Measurements from ENCODE around the gene COL7A1. TPM values are rescaled to one million over a fixed set of nuclear protein-coding genes. Genes with fewer than 3 reads are reported as not detected.

Gene COL7A1
- total RNA-seq, 2 experiments from 2014 or later, result 1.6 to 2.2 TPM

- ChIA-PET POLR2A (interaction anchor here (0.7 to 1.6 kb wide), 4 partner anchors 57 to 82 kb away, joined by 3 to 7 read pairs (median 4); no protein-coding TSS in a partner anchor), CTCF (interaction anchor here (0.7 to 4.7 kb wide), 41 partner anchors 9 to 442 kb away, joined by 3 to 56 read pairs (median 4); partner anchors contain the start of genes ATRIP, CCDC51, SLC26A6 and TMA7)
- Mint-ChIP-seq H3K4me3 (no peak overlapping the region), H3K4me1 (ENCODE audit: low read depth) (peaks cover 8% of the 10 kb centered on the region), H3K9me3 (no peaks in the 10 kb centered on the region), H3K27me3 (no peaks in the 10 kb centered on the region), H3K36me3 (ENCODE audit: low read depth) (peaks cover 44% of the 10 kb centered on the region), H3K27ac (no peak overlapping the region)
- TF ChIP-seq, protein P1, sequence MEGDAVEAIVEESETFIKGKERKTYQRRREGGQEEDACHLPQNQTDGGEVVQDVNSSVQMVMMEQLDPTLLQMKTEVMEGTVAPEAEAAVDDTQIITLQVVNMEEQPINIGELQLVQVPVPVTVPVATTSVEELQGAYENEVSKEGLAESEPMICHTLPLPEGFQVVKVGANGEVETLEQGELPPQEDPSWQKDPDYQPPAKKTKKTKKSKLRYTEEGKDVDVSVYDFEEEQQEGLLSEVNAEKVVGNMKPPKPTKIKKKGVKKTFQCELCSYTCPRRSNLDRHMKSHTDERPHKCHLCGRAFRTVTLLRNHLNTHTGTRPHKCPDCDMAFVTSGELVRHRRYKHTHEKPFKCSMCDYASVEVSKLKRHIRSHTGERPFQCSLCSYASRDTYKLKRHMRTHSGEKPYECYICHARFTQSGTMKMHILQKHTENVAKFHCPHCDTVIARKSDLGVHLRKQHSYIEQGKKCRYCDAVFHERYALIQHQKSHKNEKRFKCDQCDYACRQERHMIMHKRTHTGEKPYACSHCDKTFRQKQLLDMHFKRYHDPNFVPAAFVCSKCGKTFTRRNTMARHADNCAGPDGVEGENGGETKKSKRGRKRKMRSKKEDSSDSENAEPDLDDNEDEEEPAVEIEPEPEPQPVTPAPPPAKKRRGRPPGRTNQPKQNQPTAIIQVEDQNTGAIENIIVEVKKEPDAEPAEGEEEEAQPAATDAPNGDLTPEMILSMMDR (IDR thresholded peaks at IDR 0.05), result peak; percentile 92
- ATAC-seq, result peak; percentile 98
- intact Hi-C loops (cut with micrococcal nuclease), result loop anchor here (5.0 to 10.0 kb wide), 4 partner anchors 37 to 274 kb away; no protein-coding TSS in a partner anchor
- peak; percentile 89 for DNase-seq
Observed at GRCh38 chr3:48548729-48549705, 46.1 kb downstream of the COL7A1 start.

DNA sequence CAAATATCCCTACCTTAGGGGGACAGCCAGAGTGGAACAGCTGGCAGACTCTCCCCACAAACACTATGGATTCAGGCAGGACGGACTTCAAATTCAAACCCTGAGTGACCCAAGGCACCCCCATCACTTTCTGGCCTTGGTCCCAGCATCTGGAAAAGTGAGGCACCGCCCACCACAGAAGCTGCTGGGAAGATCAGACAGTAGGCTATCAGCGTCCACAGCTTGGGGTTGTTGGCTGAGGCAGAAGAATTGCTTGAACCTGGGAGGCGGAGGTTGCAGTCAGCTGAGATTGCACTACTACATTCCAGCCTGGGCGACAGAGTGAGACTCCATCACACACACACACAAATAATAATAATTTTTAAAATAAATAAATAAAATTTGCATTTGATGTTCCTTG is 47.0 kb downstream of the COL7A1 start:
- Mint-ChIP-seq H3K36me3 (ENCODE audit: low read depth) (peaks cover 47% of the 10 kb centered on the region), H3K27ac (no peak overlapping the region), H3K27me3 (no peaks in the 10 kb centered on the region), H3K4me3 (no peak overlapping the region), H3K9me3 (no peaks in the 10 kb centered on the region), H3K4me1 (ENCODE audit: low read depth) (peaks cover 5% of the 10 kb centered on the region)
- CTCF ChIA-PET, result interaction anchor here (0.9 to 4.7 kb wide), 12 partner anchors 15 to 147 kb away, joined by 3 to 56 read pairs (median 6); partner anchors contain the start of genes ATRIP, CCDC51 and TMA7
- DNase-seq, result no peak
- POLR2A ChIA-PET, result interaction anchor here (1.4 to 1.6 kb wide), 2 partner anchors 76 to 81 kb away, joined by 4 to 7 read pairs; no protein-coding TSS in a partner anchor
- no peak for ATAC-seq
- intact Hi-C loops (cut with micrococcal nuclease), result loop anchor here (5.0 to 10.0 kb wide), 4 partner anchors 36 to 273 kb away; no protein-coding TSS in a partner anchor
- TF ChIP-seq, protein P1 (IDR thresholded peaks at IDR 0.05), result no peak

DNA sequence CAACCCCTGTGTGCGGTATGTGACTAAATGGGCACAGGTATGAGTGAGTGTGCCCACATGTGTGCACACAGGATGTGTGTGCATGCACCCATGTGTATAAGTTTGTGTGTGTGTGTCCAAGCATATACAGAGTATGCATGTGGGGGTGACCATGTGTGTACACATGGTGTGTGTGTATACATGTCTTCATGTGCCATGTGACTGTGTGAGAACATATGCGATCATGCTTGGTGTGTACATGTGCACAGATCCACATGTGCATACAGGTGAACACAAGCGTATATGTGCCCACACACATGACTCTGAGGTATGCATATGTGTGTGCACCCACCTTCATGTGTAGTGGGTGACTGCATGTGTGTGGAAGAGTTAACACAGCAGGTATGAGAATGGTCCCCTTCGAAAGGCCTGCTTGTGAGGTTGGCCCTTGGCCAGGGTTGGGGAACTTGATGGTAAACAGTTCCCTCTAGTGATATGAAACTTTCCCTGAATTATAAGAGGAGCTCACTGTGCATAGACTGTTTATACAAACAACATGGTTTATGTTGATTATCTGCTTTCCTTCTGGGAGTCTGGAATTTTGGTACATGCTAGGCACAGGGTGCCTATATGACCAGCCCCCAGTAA is 48.8 kb downstream of the COL7A1 start:
- ChIA-PET POLR2A (no interaction called here), CTCF (interaction anchor here (2.6 to 4.7 kb wide), 2 partner anchors 110 to 145 kb away, joined by 13 to 56 read pairs; no protein-coding TSS in a partner anchor)
- no peak overlapping the region for H3K27ac Mint-ChIP-seq
- no peaks in the 10 kb centered on the region for H3K27me3 Mint-ChIP-seq
- intact Hi-C loops (cut with micrococcal nuclease), result loop anchor here (5.0 to 10.0 kb wide), 4 partner anchors 34 to 272 kb away; no protein-coding TSS in a partner anchor
- H3K9me3 Mint-ChIP-seq, result no peaks in the 10 kb centered on the region
- ATAC-seq, result no peak
- TF ChIP-seq, protein P1 (IDR thresholded peaks at IDR 0.05), result no peak
- H3K36me3 Mint-ChIP-seq (ENCODE audit: low read depth), result peaks cover 47% of the 10 kb centered on the region
- no peak overlapping the region for H3K4me3 Mint-ChIP-seq
- DNase-seq, result no peak
- peaks cover 5% of the 10 kb centered on the region for H3K4me1 Mint-ChIP-seq (ENCODE audit: low read depth)

DNA sequence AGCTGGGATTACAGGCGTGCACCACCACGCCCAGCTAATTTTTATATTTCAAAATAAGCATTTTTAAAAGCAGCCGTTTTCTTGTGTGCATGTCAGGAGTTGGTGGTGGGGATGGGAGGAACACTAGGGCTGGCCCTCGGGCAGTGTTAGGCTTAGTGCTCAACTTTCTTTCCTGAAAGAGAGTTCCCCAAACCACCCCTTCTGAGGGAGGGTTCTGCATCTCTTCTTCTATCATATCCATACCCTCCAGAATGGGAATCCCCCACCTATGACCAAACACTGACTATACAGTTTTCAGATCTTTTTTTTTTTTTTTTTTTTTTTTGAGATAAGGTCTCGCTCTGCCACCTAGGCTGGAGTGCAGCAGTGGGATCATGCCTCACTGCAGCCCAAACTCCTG is 51.0 kb downstream of the COL7A1 start:
- H3K9me3 Mint-ChIP-seq, result no peaks in the 10 kb centered on the region
- ATAC-seq (no peak), DNase-seq (no peak)
- POLR2A ChIA-PET, result no interaction called here
- peaks cover 49% of the 10 kb centered on the region for H3K36me3 Mint-ChIP-seq (ENCODE audit: low read depth)
- H3K4me3 Mint-ChIP-seq, result no peak overlapping the region
- CTCF ChIA-PET, result interaction anchor here (2.4 to 2.6 kb wide), 2 partner anchors 108 to 143 kb away, joined by 13 to 17 read pairs; no protein-coding TSS in a partner anchor
- H3K27me3 Mint-ChIP-seq, result no peaks in the 10 kb centered on the region
- intact Hi-C loops (cut with micrococcal nuclease), result loop anchor here (10.0 kb wide), 1 partner anchor 269 kb away; no protein-coding TSS in a partner anchor
- H3K27ac Mint-ChIP-seq, result no peak overlapping the region
- TF ChIP-seq, protein P1 (IDR thresholded peaks at IDR 0.05), result no peak
- H3K4me1 Mint-ChIP-seq (ENCODE audit: low read depth), result peaks cover 3% of the 10 kb centered on the region
